Mesodermal cell (in vitro differentiated cells): ENCODE data around the gene NEU1.

ENCODE experiments used
- H3K27ac ChIP-seq: 2 replicates; pipeline ENCODE4 v1.7.0; 2013; ENCODE audit warnings: mild to moderate bottlenecking, low read depth, low read length, moderate library complexity; ENCODE audit not compliant: severe bottlenecking
- H3K36me3 ChIP-seq: 2 replicates; pipeline ENCODE4 v1.7.1; 2013; ENCODE audit warnings: mild to moderate bottlenecking, low read length, moderate library complexity; ENCODE audit not compliant: control insufficient read depth, insufficient read depth
- H3K4me1 ChIP-seq: one replicate; pipeline ENCODE4 v1.7.1; 2013; ENCODE audit warnings: mild to moderate bottlenecking, low read length; ENCODE audit not compliant: insufficient read depth, control insufficient read depth, poor library complexity, severe bottlenecking
- H3K4me3 ChIP-seq: 2 replicates; pipeline ENCODE4 v1.7.0; 2013; ENCODE audit warnings: low read length, control low read depth, mild to moderate bottlenecking; ENCODE audit not compliant: insufficient read depth, poor library complexity, severe bottlenecking; ENCODE audit errors: extremely low read depth
- H3K9me3 ChIP-seq: 2 replicates; pipeline ENCODE4 v1.7.1; 2013; ENCODE audit warnings: mild to moderate bottlenecking, low read length, moderate library complexity; ENCODE audit not compliant: control insufficient read depth
- WGBS, 2 experiments: methylation state at CpG; one replicate each; pipeline ENCODE4 v1.1.5; 2013; ENCODE audit warnings: missing lambda C conversion rate in 2 of 2; ENCODE audit not compliant: insufficient coverage in 2 of 2; 5-methylcytosine and 5-hydroxymethylcytosine counted together

Gene NEU1

DNA sequence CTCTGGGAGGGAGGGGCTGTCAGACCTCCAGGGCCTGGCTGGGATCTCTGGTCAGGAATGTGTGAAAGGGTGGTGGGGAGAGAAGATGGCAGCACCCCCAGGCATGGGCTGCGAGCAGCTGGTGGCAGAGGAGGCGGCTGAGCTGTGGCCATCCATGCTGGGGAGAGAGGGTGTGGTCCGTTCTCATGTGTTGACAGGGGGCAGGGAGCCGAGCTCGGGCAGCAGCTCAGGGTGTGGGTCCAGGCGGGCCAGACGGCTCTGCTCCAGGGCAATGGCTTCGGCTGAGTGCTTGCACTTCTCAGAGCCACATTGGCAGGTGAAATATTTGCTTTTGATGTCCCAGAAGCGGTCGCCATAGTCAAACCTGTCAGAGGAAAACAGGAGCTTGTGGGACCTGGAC, 17.3 kb upstream of the NEU1 start:
- WGBS, 2 experiments = 94 to 95% methylated on average over 9 to 10 of the region's 10 CpGs
- no peak overlapping the region for H3K4me3 ChIP-seq
- H3K9me3 ChIP-seq = no peaks in the 10 kb centered on the region
- no peaks in the 10 kb centered on the region for H3K4me1 ChIP-seq
- no peak overlapping the region for H3K27ac ChIP-seq
- peaks cover 52% of the 10 kb centered on the region for H3K36me3 ChIP-seq

DNA sequence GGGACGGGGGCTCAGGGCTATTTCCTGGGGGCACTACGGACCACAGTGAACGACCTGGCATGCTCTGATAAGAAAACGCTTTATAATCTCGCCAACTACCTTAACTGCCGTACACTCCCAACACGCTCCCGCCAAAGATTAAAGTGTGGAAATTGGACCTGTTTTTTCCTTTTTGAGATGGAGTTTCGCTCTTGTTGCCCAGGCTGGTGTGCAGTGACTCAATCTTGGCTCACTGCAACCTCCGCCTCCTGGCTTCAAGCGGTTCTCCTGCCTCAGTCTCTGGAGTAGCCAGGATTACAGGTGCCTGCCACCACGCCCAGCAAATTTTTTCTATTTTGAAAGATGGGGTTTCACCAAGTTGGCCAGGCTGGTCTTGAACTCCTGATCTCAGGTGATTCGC, 16.5 kb upstream of the NEU1 start:
- Histone ChIP-seq H3K4me1 (no peaks in the 10 kb centered on the region), H3K4me3 (no peak overlapping the region), H3K36me3 (peaks cover 44% of the 10 kb centered on the region), H3K27ac (no peak overlapping the region), H3K9me3 (no peaks in the 10 kb centered on the region)
- 94 to 97% methylated on average over 12 to 13 of the region's 13 CpGs for WGBS, 2 experiments

DNA sequence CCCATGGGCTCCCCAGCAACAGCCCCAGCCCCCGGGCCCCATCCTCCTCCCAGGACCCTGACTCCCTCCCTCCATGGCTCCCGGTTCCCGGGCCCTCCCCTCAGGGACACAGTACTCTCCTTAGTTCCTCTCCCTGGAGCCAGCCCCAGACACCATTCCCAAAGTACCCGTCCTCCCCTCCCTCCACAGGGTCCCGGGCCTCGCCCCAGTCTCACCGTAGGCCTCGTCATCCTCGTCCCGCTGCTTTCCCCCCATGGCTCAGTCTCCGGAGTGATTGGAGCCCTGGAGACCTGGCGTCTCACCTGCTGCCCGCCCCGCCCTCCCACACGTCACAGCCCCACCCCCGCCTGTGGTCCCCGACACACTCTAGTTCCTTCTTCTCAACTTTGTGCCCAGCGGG, 16.1 kb upstream of the NEU1 start, which contains the start of gene SLC44A4:
Gene SLC44A4 (minus strand): TSS at position 272 of the 400 bp plus-strand sequence. CDS start 17 bp downstream, at position 255.
- no peak within 1 kb of the TSS for H3K4me3 ChIP-seq
- H3K4me1 ChIP-seq = no peaks in the 10 kb centered on the region
- no peaks in the 10 kb centered on the region for H3K9me3 ChIP-seq
- peaks cover 42% of the 10 kb centered on the region for H3K36me3 ChIP-seq
- 81 to 86% methylated on average over 10 of the region's 18 CpGs for WGBS, 2 experiments
- H3K27ac ChIP-seq = no peak within 1 kb of the TSS

DNA sequence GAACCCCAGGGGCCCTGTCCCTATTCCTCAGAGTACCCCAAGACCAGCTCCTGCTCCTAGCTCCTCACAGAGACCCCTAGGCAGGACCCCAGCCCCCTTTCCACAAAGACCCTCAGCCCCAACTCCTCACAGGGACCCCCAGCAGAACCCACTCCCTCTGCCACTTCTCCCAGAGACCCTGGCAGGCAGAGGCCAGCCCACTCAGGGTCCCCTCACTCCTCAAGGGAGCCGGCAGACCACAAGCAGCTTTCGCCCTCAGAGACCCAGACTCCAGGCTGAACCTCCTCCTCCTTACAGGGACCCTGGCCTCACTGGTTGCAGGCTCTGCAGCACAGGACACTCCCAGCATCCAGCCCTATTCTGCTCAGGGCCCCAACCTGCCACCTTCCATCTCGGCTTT, 15.6 kb upstream of the NEU1 start:
- 83 to 94% methylated on average over 2 to 3 of the region's 3 CpGs for WGBS, 2 experiments
- Histone ChIP-seq H3K9me3 (no peaks in the 10 kb centered on the region), H3K36me3 (peaks cover 37% of the 10 kb centered on the region), H3K27ac (no peak overlapping the region), H3K4me3 (no peak overlapping the region), H3K4me1 (no peaks in the 10 kb centered on the region)

DNA sequence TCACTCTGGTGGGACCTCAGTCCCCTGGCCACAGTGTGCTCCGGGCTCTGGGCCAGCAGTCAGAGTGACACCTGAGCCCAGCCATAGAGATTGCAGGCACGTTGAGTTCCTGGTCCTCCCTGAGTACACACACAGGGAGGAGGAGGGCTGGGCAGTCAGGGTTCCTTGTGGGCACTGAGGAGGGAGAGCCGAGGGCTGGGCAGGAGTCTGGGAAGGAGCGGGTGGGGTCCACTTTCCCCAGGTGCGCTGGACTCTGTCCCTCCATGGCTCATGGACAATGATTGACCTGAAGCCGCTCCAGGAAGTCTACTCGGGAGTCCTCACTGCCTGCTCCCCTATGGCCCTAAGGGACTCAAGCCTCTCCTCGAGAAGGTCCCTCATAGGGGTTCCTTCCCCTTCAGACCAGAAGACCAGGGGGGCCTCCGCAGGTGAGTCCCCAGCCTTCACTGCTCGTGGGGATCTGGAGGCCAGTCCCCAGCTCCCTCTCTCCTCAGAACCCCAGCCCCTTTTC, 15.1 kb upstream of the NEU1 start:
- WGBS, 2 experiments = 81 to 86% methylated on average over 8 to 9 of the region's 10 CpGs
- Histone ChIP-seq H3K4me3 (no peak overlapping the region), H3K27ac (no peak overlapping the region), H3K4me1 (no peaks in the 10 kb centered on the region), H3K9me3 (no peaks in the 10 kb centered on the region), H3K36me3 (peaks cover 32% of the 10 kb centered on the region)

GRCh38 chr6:31877125-31877650, 14.6 kb upstream of the NEU1 start:
- Histone ChIP-seq H3K4me1 (no peaks in the 10 kb centered on the region), H3K9me3 (no peaks in the 10 kb centered on the region), H3K4me3 (no peak overlapping the region), H3K27ac (no peak overlapping the region), H3K36me3 (peaks cover 26% of the 10 kb centered on the region)
- 79 to 90% methylated on average over 2 to 3 of the region's 3 CpGs for WGBS, 2 experiments

DNA sequence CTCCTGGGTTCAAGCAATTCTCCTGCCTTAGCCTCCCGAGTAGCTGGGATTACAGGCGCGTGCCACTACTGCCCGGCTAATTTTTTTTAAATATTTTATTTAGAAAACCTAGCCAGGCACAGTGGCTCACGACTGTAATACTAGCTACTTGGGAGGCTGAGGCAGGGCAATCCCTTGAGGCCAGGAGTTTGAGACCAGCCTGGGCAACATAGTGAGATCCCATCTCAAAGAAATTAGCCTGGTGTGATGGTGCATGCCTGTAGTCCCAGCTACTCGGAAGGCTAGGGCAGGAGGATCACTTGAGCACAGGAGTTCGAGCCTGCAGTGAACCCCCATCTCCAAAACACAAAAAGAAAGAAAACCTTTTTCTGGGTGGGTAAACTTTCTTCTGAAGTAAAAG, 13.7 kb upstream of the NEU1 start:
- WGBS, 2 experiments = 71 to 73% methylated on average over 1 to 2 of the region's 7 CpGs
- H3K4me3 ChIP-seq = no peak overlapping the region
- H3K36me3 ChIP-seq = peaks cover 20% of the 10 kb centered on the region

GRCh38 chr6:31875877-31876276, 13.3 kb upstream of the NEU1 start:
- peaks cover 2% of the 10 kb centered on the region for H3K4me1 ChIP-seq
- H3K4me3 ChIP-seq = no peak overlapping the region
- H3K9me3 ChIP-seq = no peaks in the 10 kb centered on the region
- H3K36me3 ChIP-seq = peaks cover 15% of the 10 kb centered on the region
- 88 to 94% methylated on average over 2 to 3 of the region's 5 CpGs for WGBS, 2 experiments
- no peak overlapping the region for H3K27ac ChIP-seq

More for the DNA sequence above, 13.7 kb upstream of the NEU1 start:
- no peaks in the 10 kb centered on the region for H3K4me1 ChIP-seq
- no peak overlapping the region for H3K27ac ChIP-seq
- no peaks in the 10 kb centered on the region for H3K9me3 ChIP-seq

- Histone ChIP-seq H3K27ac (no peak overlapping the region), H3K36me3 (peaks cover 6% of the 10 kb centered on the region), H3K4me3 (no peak overlapping the region), H3K9me3 (no peaks in the 10 kb centered on the region), H3K4me1 (peaks cover 6% of the 10 kb centered on the region)
- 74 to 82% methylated on average over 2 to 3 of the region's 5 CpGs for WGBS, 2 experiments
These were observed 12.4 kb upstream of the NEU1 start for GRCh38 chr6:31874836-31875572.

DNA sequence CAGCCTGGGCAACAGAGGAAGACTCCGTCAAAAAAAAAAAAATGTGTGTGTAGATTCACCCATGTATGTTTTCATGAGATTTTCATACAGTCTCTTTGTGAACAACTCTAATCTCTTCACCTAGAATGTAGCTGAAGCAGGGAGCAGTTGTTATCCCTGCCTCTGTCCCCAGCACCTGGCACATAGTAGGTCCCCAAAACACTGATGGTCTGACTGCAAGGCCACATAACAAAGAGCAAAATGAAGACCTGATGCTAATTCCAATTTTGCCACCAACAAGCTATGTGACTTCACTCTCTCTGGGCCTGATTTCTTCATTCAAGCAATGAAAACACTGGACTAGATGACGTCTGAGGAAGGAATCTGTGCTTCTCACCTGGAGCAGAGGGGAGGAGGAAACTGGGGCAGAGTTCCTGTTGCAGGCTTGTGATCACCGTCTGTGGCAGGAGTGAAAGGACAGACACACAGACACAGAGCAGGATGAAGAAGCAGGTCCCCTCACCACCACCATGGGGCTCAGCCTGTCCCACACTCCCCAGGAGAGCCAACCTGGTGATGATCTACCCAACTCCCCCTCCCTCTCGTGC, 11.6 kb upstream of the NEU1 start:
- Histone ChIP-seq H3K27ac (no peak overlapping the region), H3K4me3 (no peak overlapping the region), H3K36me3 (no peaks in the 10 kb centered on the region), H3K4me1 (peaks cover 6% of the 10 kb centered on the region), H3K9me3 (no peaks in the 10 kb centered on the region)
- WGBS, 2 experiments = 80% methylated on average over 2 of the region's 4 CpGs; no CpG with 5 or more reads in 1 of the 2 experiments
